ENCODE results near the gene ITGA5. TPM values are rescaled to one million over a fixed set of nuclear protein-coding genes. Genes with fewer than 3 reads are reported as not detected.
A peak's percentile ranks its signal among the peaks of the same experiment; 100 is the strongest.

Gene ITGA5
- total and polyA plus RNA-seq, 9 of the 15 experiments (the other 6 are each of a cell fraction or from before 2014, with no cell fraction given) = 9.1 to 82.1 (median 47.4) TPM

- TF ChIP-seq, protein P1, sequence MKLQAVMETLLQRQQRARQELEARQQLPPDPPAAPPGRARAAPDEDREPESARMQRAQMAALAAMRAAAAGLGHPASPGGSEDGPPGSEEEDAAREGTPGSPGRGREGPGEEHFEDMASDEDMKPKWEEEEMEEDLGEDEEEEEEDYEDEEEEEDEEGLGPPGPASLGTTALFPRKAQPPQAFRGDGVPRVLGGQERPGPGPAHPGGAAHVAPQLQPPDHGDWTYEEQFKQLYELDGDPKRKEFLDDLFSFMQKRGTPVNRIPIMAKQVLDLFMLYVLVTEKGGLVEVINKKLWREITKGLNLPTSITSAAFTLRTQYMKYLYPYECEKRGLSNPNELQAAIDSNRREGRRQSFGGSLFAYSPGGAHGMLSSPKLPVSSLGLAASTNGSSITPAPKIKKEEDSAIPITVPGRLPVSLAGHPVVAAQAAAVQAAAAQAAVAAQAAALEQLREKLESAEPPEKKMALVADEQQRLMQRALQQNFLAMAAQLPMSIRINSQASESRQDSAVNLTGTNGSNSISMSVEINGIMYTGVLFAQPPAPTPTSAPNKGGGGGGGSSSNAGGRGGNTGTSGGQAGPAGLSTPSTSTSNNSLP (IDR thresholded peaks at IDR 0.05; ENCODE audit: borderline replicate concordance, low read depth, low read length) = 0 out of 2 replicates have a peak, but pooled peaks have one; percentile 8
- TF ChIP-seq CHAMP1 (IDR thresholded peaks at IDR 0.05) (no peak), ZBTB5 (IDR thresholded peaks at IDR 0.05) (peak; percentile 73; the same call in 1 of the 2 replicates), NFIC (IDR thresholded peaks at IDR 0.05) (0 out of 2 replicates have a peak, but pooled peaks have one; percentile 3), GATAD2B (IDR thresholded peaks at IDR 0.05; ENCODE audit: borderline replicate concordance) (peak; percentile 51; the same call in 1 of the 2 replicates), NCOA1 (IDR thresholded peaks at IDR 0.05; ENCODE audit: low read depth) (0 out of 2 replicates have a peak, but pooled peaks have one; percentile 33), ARID1B (IDR thresholded peaks at IDR 0.05) (peak; percentile 60; the same call in 1 of the 2 replicates), TRIM25 (IDR thresholded peaks at IDR 0.05; ENCODE audit: borderline replicate concordance) (no peak), ZBTB33 (CRISPR knock-in tag; IDR thresholded peaks at IDR 0.05) (peak; percentile 59; the same call in 1 of the 2 replicates), MCM2 (IDR thresholded peaks at IDR 0.05; ENCODE audit: low read depth) (no peak), EZH2 (IDR thresholded peaks at IDR 0.05; ENCODE audit: borderline replicate concordance, low read depth, low read length) (no peak), MED1 (CRISPR knock-in tag; IDR thresholded peaks at IDR 0.05; ENCODE audit: borderline replicate concordance) (no peak)
- TF ChIP-seq, protein P2, sequence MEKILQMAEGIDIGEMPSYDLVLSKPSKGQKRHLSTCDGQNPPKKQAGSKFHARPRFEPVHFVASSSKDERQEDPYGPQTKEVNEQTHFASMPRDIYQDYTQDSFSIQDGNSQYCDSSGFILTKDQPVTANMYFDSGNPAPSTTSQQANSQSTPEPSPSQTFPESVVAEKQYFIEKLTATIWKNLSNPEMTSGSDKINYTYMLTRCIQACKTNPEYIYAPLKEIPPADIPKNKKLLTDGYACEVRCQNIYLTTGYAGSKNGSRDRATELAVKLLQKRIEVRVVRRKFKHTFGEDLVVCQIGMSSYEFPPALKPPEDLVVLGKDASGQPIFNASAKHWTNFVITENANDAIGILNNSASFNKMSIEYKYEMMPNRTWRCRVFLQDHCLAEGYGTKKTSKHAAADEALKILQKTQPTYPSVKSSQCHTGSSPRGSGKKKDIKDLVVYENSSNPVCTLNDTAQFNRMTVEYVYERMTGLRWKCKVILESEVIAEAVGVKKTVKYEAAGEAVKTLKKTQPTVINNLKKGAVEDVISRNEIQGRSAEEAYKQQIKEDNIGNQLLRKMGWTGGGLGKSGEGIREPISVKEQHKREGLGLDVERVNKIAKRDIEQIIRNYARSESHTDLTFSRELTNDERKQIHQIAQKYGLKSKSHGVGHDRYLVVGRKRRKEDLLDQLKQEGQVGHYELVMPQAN (IDR thresholded peaks at IDR 0.05; ENCODE audit: borderline replicate concordance) = peak; percentile 70; the same call in 1 of the 2 replicates
These were observed 50.1 kb downstream of the ITGA5 start (continued) for GRCh38 chr12:54368709-54369596.
